ENCODE measurements around the gene ENPP7. TPM values are rescaled to one million over a fixed set of nuclear protein-coding genes. Genes with fewer than 3 reads are reported as not detected.

The ENPP7 gene
- total RNA-seq, 4 donors from 2014 or later: not detected

DNA sequence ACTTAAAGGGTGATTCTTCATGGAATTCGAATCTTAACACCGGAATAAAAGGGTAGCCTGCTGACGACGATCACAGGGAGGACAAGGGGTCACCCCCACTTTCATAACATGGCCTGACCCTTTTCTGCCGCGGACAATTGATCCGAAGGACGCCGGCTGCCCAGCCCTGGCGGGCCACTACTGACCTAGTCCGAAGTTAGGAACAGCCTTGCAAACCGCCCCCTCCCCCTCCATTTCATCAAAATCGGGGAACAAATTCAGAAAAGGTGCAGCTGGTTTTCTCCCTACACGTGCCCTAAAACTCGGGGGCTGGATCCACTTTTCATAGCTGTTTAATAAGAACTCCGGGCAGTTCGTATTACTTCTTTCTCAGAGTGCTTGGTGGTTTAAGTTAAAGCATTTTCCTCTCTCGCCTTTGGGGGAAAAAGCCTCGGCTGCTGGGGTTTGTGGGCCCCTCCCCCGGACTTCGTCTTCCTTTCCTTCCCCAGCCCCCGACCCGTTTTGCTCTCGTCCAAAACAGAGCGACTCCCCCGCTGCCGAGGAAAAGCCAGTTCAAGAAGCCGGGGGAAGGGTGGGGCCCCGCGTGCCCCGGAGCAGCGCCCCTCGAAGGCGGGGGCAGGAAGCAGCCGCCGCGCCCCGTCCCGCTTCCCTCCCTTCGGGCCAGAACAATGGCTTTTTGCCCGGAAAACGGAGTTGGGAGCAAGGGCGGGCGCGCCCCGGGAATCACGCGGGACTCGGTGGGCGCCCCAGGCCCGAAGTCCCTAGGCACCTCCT lies 46.6 kb downstream of the ENPP7 start:
- Histone ChIP-seq H3K4me1 (peaks cover 16 to 24% (median 21%) of the 10 kb centered on the region in 4 donors), H3K27me3 (peaks cover 0 to 95% (median 31%) of the 10 kb centered on the region in 4 donors), H3K9me3 (no peaks in the 10 kb centered on the region), H3K27ac (replicated peaks in 1 of 4) (peak overlapping the region; percentile 27 to 60 (median 50)), H3K4me3 (peak overlapping the region; percentile 55 to 64 (median 58)), H3K36me3 (no peaks in the 10 kb centered on the region)
- no peak for DNase-seq (ENCODE audit: extremely low spot score)
- intact Hi-C loops (cut with DNase I): no loop called here
- TF ChIP-seq, protein P1, sequence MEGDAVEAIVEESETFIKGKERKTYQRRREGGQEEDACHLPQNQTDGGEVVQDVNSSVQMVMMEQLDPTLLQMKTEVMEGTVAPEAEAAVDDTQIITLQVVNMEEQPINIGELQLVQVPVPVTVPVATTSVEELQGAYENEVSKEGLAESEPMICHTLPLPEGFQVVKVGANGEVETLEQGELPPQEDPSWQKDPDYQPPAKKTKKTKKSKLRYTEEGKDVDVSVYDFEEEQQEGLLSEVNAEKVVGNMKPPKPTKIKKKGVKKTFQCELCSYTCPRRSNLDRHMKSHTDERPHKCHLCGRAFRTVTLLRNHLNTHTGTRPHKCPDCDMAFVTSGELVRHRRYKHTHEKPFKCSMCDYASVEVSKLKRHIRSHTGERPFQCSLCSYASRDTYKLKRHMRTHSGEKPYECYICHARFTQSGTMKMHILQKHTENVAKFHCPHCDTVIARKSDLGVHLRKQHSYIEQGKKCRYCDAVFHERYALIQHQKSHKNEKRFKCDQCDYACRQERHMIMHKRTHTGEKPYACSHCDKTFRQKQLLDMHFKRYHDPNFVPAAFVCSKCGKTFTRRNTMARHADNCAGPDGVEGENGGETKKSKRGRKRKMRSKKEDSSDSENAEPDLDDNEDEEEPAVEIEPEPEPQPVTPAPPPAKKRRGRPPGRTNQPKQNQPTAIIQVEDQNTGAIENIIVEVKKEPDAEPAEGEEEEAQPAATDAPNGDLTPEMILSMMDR (IDR thresholded peaks at IDR 0.05): peak in 2 of 3 experiments; percentile 13 to 28
- TF ChIP-seq POLR2A (IDR thresholded peaks at IDR 0.05; ENCODE audit: low read depth): no peak
- peak; percentile 15 to 17 for TF ChIP-seq POLR2AphosphoS5 (IDR thresholded peaks at IDR 0.05)
- no peak for TF ChIP-seq EP300 (IDR thresholded peaks at IDR 0.05)
- WGBS: 14% methylated on average over 25 of the region's 51 CpGs

DNA sequence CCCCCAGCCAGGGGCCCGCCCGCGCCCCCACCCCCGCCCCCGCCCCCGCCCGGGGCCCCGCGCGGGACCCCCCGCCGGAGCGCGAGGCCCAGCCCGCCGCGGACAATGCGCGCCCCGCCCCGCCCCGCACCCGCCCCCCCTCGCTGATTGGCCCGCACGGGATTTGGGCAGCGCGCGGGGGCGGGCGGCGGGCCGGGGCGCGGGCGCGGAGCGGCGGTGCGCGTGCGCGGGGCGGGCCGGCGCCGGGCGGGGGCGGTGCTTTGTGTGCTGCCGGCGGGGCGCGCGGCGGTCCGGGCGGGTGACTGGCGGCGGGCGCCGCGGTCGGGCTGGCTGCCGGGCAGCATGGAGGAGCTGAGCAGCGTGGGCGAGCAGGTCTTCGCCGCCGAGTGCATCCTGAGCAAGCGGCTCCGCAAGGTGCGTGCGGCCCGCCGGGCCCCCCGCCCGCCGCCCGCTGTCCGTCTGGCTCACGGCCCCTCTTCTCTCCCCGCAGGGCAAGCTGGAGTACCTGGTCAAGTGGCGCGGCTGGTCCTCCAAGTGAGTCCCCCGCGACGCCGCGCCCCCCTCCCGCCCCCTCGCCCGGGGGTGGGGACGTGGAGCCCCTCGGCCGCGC lies 47.3 kb downstream of the ENPP7 start, which contains the start of gene CBX2:
Gene CBX2, plus strand, starts transcription at position 255 of the 610 bp plus-strand sequence. Its CDS starts 88 bp downstream, at position 343.
- no peak for DNase-seq (ENCODE audit: extremely low spot score)
- Histone ChIP-seq H3K4me1 (peaks cover 16 to 24% (median 21%) of the 10 kb centered on the region in 4 donors), H3K27ac (replicated peaks in 1 of 4) (peak within 1 kb of the TSS; percentile 27 to 60 (median 50)), H3K36me3 (no peaks in the 10 kb centered on the region), H3K9me3 (no peaks in the 10 kb centered on the region), H3K27me3 (peaks cover 0 to 96% (median 31%) of the 10 kb centered on the region in 4 donors), H3K4me3 (peak within 1 kb of the TSS; percentile 56 to 66 (median 64))
- intact Hi-C loops (cut with DNase I): no loop called here
- WGBS: no CpG with 5 or more reads among the region's 96 CpGs
- TF ChIP-seq EP300 (IDR thresholded peaks at IDR 0.05) (no peak), POLR2AphosphoS5 (IDR thresholded peaks at IDR 0.05) (peak in 1 of 2 donors; percentile 17)

DNA sequence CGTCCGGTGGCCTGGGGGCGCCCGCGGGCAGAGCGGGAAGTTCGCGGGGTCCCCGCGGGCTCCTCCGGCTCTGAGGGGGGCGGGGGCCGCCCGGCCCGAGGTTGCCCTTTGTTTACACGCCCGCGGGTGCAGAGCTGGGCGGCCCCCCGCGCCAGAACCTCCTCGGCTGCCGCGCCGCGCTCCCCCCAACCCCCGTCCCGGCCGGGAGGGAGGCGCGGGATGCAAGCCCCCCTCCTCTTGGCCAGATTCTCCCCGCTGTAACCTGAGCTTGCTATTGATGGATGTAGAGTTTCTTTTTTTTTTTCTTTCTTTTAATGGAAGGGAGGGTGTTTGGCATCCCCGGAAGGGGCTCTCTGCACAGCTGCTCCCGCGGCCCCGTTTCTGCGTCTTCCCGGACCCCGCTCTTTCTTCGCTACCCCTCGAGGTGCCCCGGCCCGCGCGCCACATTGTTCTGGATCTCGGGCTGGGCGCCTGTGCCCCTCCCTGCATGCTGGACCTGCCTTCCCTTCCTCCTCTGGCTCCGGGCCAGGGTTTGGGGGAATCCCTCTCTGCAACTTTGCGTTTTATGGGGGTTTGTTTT lies 47.9 kb downstream of the ENPP7 start:
- no peak for TF ChIP-seq POLR2A (IDR thresholded peaks at IDR 0.05; ENCODE audit: low read depth)
- TF ChIP-seq, protein P1 (IDR thresholded peaks at IDR 0.05): no peak
- no peak for TF ChIP-seq POLR2AphosphoS5 (IDR thresholded peaks at IDR 0.05)
- TF ChIP-seq EP300 (IDR thresholded peaks at IDR 0.05): no peak
- Histone ChIP-seq H3K4me1 (peaks cover 16 to 24% (median 21%) of the 10 kb centered on the region in 4 donors), H3K27ac (replicated peaks in 1 of 4) (peak overlapping the region in 2 of 4 donors; percentile 30 to 42), H3K36me3 (peaks cover 0 to 1% (median 0%) of the 10 kb centered on the region in 4 donors), H3K9me3 (no peaks in the 10 kb centered on the region), H3K27me3 (peaks cover 0 to 90% (median 31%) of the 10 kb centered on the region in 4 donors), H3K4me3 (peak overlapping the region; percentile 56 to 66 (median 64))
- no peak for DNase-seq (ENCODE audit: extremely low spot score)
- WGBS: 4% methylated on average over 28 of the region's 49 CpGs
- intact Hi-C loops (cut with DNase I): no loop called here

DNA sequence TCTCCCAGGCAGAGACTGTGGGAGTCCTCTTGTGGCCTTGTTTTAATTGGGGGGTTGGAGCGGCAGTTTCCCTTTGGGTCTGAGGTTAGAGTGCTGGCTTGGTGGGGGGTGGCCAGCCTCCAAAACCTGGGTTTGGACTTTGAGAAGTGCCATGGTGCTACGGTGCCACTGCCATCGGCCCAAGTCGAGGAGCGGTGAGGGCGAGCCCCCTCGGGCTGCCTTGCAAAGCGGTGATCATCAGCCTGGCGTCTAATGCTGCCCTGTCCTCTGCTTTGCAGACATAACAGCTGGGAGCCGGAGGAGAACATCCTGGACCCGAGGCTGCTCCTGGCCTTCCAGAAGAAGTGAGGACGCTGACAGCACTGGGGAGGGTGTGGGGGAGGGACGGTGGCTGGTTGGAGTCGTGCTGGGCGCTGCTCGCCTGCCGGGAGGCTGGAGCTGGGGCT lies 48.4 kb downstream of the ENPP7 start:
- DNase-seq (ENCODE audit: extremely low spot score): no peak
- intact Hi-C loops (cut with DNase I): no loop called here
- H3K4me3 ChIP-seq: peak overlapping the region; percentile 56 to 66 (median 64)

More for the DNA sequence above, 48.4 kb downstream of the ENPP7 start:
- WGBS: 69% methylated on average over 5 of the region's 17 CpGs
- peaks cover 16 to 24% (median 21%) of the 10 kb centered on the region in 4 donors for H3K4me1 ChIP-seq
- peaks cover 0 to 90% (median 31%) of the 10 kb centered on the region in 4 donors for H3K27me3 ChIP-seq
- TF ChIP-seq POLR2A (IDR thresholded peaks at IDR 0.05; ENCODE audit: low read depth): no peak
- no peak for TF ChIP-seq EP300 (IDR thresholded peaks at IDR 0.05)
- TF ChIP-seq, protein P1 (IDR thresholded peaks at IDR 0.05): no peak
- no peak for TF ChIP-seq POLR2AphosphoS5 (IDR thresholded peaks at IDR 0.05)
- H3K9me3 ChIP-seq: no peaks in the 10 kb centered on the region
- H3K36me3 ChIP-seq: peaks cover 0 to 5% (median 3%) of the 10 kb centered on the region in 4 donors
- no peak overlapping the region for H3K27ac ChIP-seq (replicated peaks in 1 of 4)
